Epidermal melanocyte (primary cell): Measurements from ENCODE around the gene RDH5.
A peak's percentile ranks its signal among the peaks of the same experiment; 100 is the strongest.

Experiments
- DNase-seq: peaks from one replicate; pipeline ENCODE4 v3.0.0; 2011; ENCODE audit warnings: low spot score; ENCODE audit not compliant: insufficient read length

RDH5 gene

DNA sequence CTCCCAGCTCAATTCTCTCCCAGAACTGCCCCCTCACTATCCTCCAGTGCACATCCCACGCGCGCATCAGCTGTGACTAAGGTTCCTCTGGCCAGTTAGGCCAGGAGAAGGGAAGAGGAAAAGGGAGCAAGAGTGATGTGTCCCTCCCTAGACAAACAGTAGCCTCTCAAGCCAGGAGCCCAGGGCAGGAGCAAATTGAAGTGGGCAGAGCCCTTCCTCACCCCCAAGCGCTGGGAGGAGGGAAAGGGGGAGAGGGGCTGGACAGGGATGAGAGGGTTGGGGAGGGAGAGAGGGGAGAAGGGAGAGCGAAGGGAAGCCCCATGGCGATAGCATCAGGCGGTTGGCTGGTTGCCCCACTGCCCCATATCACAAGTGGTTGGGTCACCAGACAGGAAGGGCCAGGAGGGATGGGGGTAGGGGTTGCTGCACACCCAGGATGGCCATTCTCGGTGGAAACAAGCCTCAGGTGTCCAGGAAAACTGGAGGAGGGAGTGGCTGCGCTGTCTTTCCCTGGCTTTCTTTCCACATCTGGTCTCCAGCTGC is 7.5 kb downstream of the RDH5 start:
- no peak for DNase-seq

GRCh38 chr12:55728186-55728938 is 8.2 kb downstream of the RDH5 start:
- no peak for DNase-seq

DNA sequence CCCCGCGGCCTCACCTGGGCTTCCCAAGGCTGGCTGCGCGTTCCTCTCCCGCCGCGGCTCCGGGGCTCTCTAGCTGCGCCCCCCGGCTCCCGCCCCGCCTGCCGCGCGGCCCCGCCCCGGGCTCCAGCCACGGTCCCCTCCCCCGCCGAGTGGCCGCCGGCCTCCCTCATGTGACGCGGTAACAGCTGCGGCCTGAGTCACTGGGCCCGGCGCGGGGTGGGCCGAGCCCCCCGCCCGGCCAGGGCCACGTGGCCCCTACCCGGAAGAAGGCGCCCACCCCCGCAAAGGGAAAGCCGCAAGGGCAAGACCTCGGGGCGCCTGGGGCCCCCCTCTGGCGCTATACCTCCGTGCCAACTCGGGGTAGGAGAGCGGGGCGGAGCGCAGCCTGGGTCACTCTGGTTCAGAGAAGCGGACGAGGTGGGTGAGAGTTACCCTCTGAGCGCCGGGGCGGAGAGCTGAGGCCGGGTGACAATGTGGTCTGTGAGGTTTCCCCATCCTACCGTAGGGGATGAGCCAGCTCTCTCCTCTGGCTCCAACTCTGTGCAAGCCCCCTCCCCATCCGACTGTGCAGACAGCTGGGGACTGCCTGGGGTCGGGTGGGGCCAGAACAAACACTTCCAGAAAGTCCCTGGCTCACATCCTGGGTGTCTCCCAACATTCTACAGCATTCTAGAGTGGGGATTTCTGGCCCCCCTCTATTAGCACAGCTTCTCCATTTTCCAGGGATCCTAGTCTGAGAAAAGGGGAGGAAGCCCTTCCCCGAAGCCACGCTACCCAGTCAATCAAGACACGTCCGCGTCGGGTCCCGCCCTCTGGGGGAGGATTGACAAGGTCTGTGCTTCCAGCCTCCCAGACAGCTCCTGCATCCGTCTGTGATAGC is 9.0 kb downstream of the RDH5 start, which contains the start of gene CD63:
CD63 (minus strand) TSS at position 71 of the 880 bp plus-strand sequence. CDS start 668 bp downstream, outside the sequence.
- DNase-seq = peak; percentile 95

GRCh38 chr12:55729819-55730818 is 9.9 kb downstream of the RDH5 start:
- no peak for DNase-seq

DNA sequence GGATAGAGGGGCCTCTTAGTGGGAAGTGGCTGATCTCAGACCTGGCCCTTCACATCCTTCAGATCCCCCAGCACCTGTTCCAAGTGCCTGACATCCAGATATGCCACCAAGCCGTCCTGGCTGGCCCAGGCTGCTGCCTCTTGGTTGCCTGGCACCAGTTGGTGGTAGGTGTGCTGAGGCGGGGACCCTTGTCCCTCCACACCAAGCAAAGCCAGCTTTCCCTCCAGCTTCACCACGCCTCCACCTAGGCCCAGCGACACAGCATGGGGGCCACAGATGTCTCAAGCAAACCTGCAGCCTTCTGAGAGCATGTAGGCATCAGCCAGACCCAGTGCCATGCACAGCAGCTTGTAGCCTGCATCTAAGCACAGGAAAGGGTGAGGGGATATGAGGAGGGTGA is 12.1 kb downstream of the RDH5 start:
- DNase-seq = no peak

GRCh38 chr12:55733021-55733555 is 12.9 kb downstream of the RDH5 start:
- no peak for DNase-seq

GRCh38 chr12:55733858-55734257 is 13.7 kb downstream of the RDH5 start:
- no peak for DNase-seq

- no peak for DNase-seq
Observed at GRCh38 chr12:55734595-55734994, 14.4 kb downstream of the RDH5 start.

- DNase-seq = no peak
Observed at GRCh38 chr12:55736076-55736475, 15.9 kb downstream of the RDH5 start.

DNA sequence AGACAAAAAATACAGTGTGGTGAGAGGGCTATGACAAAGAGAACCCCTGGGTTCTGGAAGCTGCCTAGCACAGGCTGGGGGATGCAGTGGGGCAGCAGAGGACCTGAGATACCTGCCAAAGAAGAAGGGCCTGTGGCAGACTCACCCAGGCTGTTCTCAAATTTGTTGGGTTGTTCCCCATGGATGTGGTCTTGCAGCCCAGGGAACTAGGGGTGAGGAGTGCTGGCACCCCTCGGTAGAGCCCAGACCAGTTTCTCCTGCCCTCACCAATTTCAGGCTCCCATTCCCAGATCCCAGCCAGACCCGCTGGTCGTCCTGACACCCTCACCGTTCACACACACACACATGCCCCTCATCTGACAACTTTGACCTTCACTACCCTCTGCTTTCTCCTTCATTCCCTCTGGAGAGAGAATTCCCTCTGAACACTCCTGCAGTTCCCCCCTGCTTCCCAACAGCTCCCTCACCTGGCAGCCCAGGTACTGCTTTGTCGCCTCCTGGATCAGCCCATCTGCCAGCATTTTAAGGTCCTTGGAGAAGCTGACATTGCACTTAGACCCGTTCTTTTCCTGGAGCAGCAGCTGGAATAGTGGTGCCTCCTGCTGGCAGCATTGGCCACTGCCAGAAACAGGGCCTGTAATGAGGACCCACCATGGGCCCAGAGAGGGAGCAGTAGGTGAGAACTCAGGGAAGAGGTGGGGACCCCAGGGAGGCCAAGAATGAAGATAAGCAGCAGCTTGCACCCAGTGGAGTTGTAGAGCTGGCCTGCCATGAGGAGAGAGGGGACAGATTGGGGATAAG is 16.8 kb downstream of the RDH5 start:
- DNase-seq = no peak

GRCh38 chr12:55737581-55738122 is 17.5 kb downstream of the RDH5 start:
- no peak for DNase-seq

- peak; percentile 83 for DNase-seq
Observed at GRCh38 chr12:55738123-55739024, 18.2 kb downstream of the RDH5 start.

GRCh38 chr12:55739025-55739378 is 18.8 kb downstream of the RDH5 start:
- no peak for DNase-seq

GRCh38 chr12:55741931-55742680 is 21.9 kb downstream of the RDH5 start:
- DNase-seq = no peak

- DNase-seq = peak; percentile 83
Observed at GRCh38 chr12:55742719-55743405, 22.7 kb downstream of the RDH5 start, which contains the start of gene GDF11. Gene GDF11, plus strand, starts transcription at chr12:55743122. Its CDS starts 195 bp downstream, at chr12:55743317.

DNA sequence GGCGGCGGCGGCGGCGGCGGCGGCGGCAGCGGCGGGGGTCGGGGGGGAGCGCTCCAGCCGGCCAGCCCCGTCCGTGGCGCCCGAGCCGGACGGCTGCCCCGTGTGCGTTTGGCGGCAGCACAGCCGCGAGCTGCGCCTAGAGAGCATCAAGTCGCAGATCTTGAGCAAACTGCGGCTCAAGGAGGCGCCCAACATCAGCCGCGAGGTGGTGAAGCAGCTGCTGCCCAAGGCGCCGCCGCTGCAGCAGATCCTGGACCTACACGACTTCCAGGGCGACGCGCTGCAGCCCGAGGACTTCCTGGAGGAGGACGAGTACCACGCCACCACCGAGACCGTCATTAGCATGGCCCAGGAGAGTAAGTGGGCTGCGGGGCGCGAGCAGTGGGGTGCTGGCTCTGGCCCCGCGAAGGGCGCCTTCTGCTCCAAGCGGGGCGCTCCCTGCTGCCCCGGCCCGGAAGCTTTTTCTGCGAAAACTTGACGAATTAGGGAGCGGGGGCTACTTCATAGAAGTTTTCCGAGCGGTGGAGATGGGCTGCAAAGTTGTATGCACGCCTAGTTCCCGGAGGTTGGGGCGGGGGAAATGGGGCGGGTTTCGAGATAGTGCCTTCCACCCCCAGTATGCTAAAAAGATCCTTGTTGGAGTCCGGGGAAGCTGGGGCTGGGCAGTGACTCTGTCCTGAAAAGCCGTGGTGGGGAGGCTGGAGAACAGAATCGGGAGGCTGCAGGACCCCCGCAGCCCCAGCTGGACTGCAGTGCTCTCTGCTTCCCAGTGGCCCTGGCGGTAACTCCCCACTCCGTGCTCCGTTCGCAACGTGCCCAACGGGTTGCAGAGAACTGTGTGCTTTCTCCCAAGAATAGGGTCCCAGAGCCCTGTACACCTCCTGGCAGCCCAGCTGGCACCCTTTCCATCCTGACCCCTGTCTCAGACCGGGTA is 23.5 kb downstream of the RDH5 start:
- DNase-seq = no peak
